Ishikawa (cell line): ENCODE results near the gene RHBDF2.

ENCODE experiments used
- CREB1 ChIP-seq: IDR thresholded peaks from 2 replicates; pipeline ENCODE4 v1.6.1; 2012; ENCODE audit warnings: low read depth
- EP300 ChIP-seq: IDR thresholded peaks from 2 replicates; pipeline ENCODE4 v1.6.1; 2012; ENCODE audit warnings: borderline replicate concordance
- FOXM1 ChIP-seq: IDR thresholded peaks from 2 replicates; pipeline ENCODE4 v1.6.1; 2012; ENCODE audit warnings: low read depth, borderline replicate concordance
- NFIC ChIP-seq: IDR thresholded peaks from 2 replicates; pipeline ENCODE4 v1.6.1; 2012
- RAD21 ChIP-seq: IDR thresholded peaks from 2 replicates; pipeline ENCODE4 v1.6.1; 2012; ENCODE audit warnings: low read depth
- TAF1 ChIP-seq: IDR thresholded peaks from 2 replicates; pipeline ENCODE4 v1.6.1; 2012; ENCODE audit warnings: low read depth, mild to moderate bottlenecking
- TCF12 ChIP-seq: IDR thresholded peaks from 2 replicates; pipeline ENCODE4 v1.6.1; 2012; ENCODE audit warnings: low read depth
- ZBTB7A ChIP-seq: IDR thresholded peaks from 2 replicates; pipeline ENCODE4 v1.6.1; 2012; ENCODE audit warnings: low read depth
- TF ChIP-seq, protein P1 (sequence below): IDR thresholded peaks from 2 replicates; pipeline ENCODE4 v1.6.1; 2012; ENCODE audit warnings: low read depth, mild to moderate bottlenecking
- TF ChIP-seq, protein P2 (sequence below): IDR thresholded peaks from 2 replicates; pipeline ENCODE4 v1.6.1; 2012
- TF ChIP-seq, protein P3 (sequence below): IDR thresholded peaks from 2 replicates; pipeline ENCODE4 v1.6.1; 2012

DNA sequence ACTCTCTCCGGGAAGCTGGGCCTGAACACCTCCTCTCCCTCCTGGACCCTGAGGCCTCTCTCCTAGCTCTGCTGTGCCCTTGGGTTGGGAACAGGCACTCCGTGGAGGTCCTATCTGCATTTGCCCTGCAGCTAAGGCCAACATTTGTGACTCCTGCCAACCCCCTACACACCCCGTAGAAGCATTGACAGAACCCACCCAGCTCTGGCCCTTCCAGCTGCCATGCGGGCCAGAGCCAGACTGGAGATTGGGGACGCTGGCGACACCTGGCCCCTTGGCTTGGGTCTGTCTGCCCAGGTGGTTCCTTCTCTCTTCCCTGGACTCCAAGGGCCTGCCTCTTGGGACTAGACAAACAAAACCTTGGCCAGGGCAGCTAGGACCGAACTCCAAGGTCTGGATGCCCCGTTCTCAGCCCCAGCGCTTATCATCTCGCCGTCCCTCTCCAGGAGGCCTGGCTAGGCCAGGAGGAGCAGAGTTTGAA is 644 bp upstream of the RHBDF2 start:
- TF ChIP-seq RAD21 = no peak
- TF ChIP-seq, protein P1, sequence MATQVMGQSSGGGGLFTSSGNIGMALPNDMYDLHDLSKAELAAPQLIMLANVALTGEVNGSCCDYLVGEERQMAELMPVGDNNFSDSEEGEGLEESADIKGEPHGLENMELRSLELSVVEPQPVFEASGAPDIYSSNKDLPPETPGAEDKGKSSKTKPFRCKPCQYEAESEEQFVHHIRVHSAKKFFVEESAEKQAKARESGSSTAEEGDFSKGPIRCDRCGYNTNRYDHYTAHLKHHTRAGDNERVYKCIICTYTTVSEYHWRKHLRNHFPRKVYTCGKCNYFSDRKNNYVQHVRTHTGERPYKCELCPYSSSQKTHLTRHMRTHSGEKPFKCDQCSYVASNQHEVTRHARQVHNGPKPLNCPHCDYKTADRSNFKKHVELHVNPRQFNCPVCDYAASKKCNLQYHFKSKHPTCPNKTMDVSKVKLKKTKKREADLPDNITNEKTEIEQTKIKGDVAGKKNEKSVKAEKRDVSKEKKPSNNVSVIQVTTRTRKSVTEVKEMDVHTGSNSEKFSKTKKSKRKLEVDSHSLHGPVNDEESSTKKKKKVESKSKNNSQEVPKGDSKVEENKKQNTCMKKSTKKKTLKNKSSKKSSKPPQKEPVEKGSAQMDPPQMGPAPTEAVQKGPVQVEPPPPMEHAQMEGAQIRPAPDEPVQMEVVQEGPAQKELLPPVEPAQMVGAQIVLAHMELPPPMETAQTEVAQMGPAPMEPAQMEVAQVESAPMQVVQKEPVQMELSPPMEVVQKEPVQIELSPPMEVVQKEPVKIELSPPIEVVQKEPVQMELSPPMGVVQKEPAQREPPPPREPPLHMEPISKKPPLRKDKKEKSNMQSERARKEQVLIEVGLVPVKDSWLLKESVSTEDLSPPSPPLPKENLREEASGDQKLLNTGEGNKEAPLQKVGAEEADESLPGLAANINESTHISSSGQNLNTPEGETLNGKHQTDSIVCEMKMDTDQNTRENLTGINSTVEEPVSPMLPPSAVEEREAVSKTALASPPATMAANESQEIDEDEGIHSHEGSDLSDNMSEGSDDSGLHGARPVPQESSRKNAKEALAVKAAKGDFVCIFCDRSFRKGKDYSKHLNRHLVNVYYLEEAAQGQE = no peak
- no peak for TF ChIP-seq CREB1
- no peak for TF ChIP-seq EP300
- TF ChIP-seq ZBTB7A = no peak
- TF ChIP-seq FOXM1 = no peak
- TF ChIP-seq, protein P2, sequence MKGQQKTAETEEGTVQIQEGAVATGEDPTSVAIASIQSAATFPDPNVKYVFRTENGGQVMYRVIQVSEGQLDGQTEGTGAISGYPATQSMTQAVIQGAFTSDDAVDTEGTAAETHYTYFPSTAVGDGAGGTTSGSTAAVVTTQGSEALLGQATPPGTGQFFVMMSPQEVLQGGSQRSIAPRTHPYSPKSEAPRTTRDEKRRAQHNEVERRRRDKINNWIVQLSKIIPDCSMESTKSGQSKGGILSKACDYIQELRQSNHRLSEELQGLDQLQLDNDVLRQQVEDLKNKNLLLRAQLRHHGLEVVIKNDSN = no peak
- no peak for TF ChIP-seq TAF1
- TF ChIP-seq NFIC = no peak
- TF ChIP-seq, protein P3, sequence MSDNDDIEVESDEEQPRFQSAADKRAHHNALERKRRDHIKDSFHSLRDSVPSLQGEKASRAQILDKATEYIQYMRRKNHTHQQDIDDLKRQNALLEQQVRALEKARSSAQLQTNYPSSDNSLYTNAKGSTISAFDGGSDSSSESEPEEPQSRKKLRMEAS = no peak
- TF ChIP-seq TCF12 = no peak
